Heart right ventricle (tissue), 16 donors: Measurements from ENCODE around the gene CNTLN. TPM values are rescaled to one million over a fixed set of nuclear protein-coding genes. Genes with fewer than 3 reads are reported as not detected.

Source experiments
- ATAC-seq, 8 donors: fragments of 200-7000 bp; cut with Tn5 transposase; one replicate each; pipeline ENCODE4 v1.9.1; 2020; ENCODE audit warnings: mild to moderate bottlenecking in 8 of 8, moderate library complexity in 8 of 8, moderate number of reproducible peaks in 1 of 8
- DNase-seq, 2 donors: peaks; one replicate each; pipeline ENCODE4 v3.0.0-alpha.2; 2020
- H3K27ac ChIP-seq, 10 donors: fragments of 200-600 bp; sonication (generic) in 2 of 10; one replicate each; pipeline versions ENCODE4 v1.5.0 to v1.8.0; 2020 to 2022; ENCODE audit warnings: mild to moderate bottlenecking in 3 of 10
- H3K27me3 ChIP-seq, 7 donors: fragments of 200-600 bp; one replicate each; pipeline ENCODE4 v1.8.0; 2021 to 2022; ENCODE audit warnings: mild to moderate bottlenecking in 2 of 7
- H3K36me3 ChIP-seq, 9 donors: fragments of 200-600 bp; sonication (generic) in 1 of 9; one replicate each; pipeline versions ENCODE4 v1.5.0 to v1.8.0; 2020 to 2022; ENCODE audit warnings: mild to moderate bottlenecking in 2 of 9
- H3K4me1 ChIP-seq, 9 donors: fragments of 200-600 bp; sonication (generic) in 1 of 9; one replicate each; pipeline versions ENCODE4 v1.5.0 to v1.8.0; 2020 to 2022; ENCODE audit warnings: mild to moderate bottlenecking in 4 of 9
- H3K4me3 ChIP-seq, 10 donors: fragments of 200-600 bp; sonication (generic) in 2 of 10; one replicate each; pipeline versions ENCODE4 v1.5.0 to v1.8.0; 2020 to 2022; ENCODE audit warnings: mild to moderate bottlenecking in 7 of 10, moderate library complexity in 2 of 10
- H3K9me3 ChIP-seq, 11 donors: fragments of 200-600 bp in 10 of 11; sonication (generic) in 2 of 11; one replicate each; pipeline versions ENCODE4 v1.5.0 to v1.8.0; 2013 to 2022; ENCODE audit warnings: mild to moderate bottlenecking in 2 of 11, control low read depth in 1 of 11, moderate library complexity in 1 of 11
- CTCF ChIP-seq, 9 donors: fragments of 200-600 bp; sonication (generic) in 2 of 9; IDR thresholded peaks; one replicate each; pipeline versions ENCODE4 v1.5.0 to v1.8.0; 2021 to 2022; ENCODE audit warnings: antibody characterized with exemption in 9 of 9, mild to moderate bottlenecking in 5 of 9, moderate library complexity in 1 of 9
- WGBS, 2 donors: extraction: QIAGEN DNeasy Blood & Tissue Kit; methylation state at CpG; one replicate each; pipeline ENCODE4 v1.1.7; 2013; ENCODE audit warnings: inconsistent platforms in 1 of 2; 5-methylcytosine and 5-hydroxymethylcytosine counted together
- intact Hi-C, 10 donors: fragments of 100-400 bp; cut with DNase I; formaldehyde crosslinking; loops; one replicate each; pipeline versions ENCODE4 v1.11.1 to v1.14.2; 2022
- polyA plus RNA-seq, 2 donors: library from polyadenylated mRNA; stranded (reverse); fragments of 200-250 nt; gene quantifications; one replicate each; pipeline ENCODE4 v1.2.3, GENCODE V29; 2013
- total RNA-seq, 10 donors: library from RNA; stranded (reverse); fragmentation: NEBNext Ultra II Directional in 3 of 10; extraction: Animal tissue kit (Norgen Biotek cat#: 25700) in 3 of 10; gene quantifications; one replicate each; pipeline versions ENCODE4 v1.2.1 to v1.2.4, GENCODE V29; 2021 to 2023
- donor health status: Arrhythmogenic right ventricular cardiomyopathy.
- donor health status: ischemic (EF 13 %, LVEDD 7.1; RV severe dilation, severe dysfunction).
- donor health status: healthy with polysubstance abuse.
- donor health status: DM: no; HTN: yes; CAD: no.
- donor health status: DM: no; HTN: no; CAD: no.
- donor health status: ischemic (EF 25% LVEDD 6.9; RV normal size, moderate dysfunction).
- donor health status: ischemic (EF 25% LVEDD 5.7; RV mildly dilated, moderate dysfunction).
- donor health status: healthy.
- donor health status: DM: yes; HTN: yes; CAD: no.
- donor health status: Ischemic cardiomyopathy.
- donor health status: ischemic (EF 35%, LVEDD 5.7; RV mildly dilated, moderate dysfunction).
- donor health status: nonischemic (EF 11% LVEDD 7.7; RV severe dilation, severe dysfunction).
- donor health status: DM: yes; HTN: yes; CAD: no.
- donor health status: PGD.
- donor health status: ischemic (EF 29% LVEDD 5.4; RV normal size, mild dysfunction).
- donor health status: nonischemic (EF 23%, LVEDD 6.1; RV moderate dilation, normal function).

Gene CNTLN
- total and polyA plus RNA-seq, 12 donors, result 1.5 to 3.6 (median 2.2) TPM

- Histone ChIP-seq H3K27me3 (no peaks in the 10 kb centered on the region), H3K9me3 (no peaks in the 10 kb centered on the region), H3K4me1 (no peaks in the 10 kb centered on the region), H3K4me3 (no peak overlapping the region), H3K27ac (no peak overlapping the region), H3K36me3 (peaks cover 0 to 7% (median 0%) of the 10 kb centered on the region in 9 donors)
- ATAC-seq (no peak), DNase-seq (no peak)
- no peak for TF ChIP-seq CTCF (IDR thresholded peaks at IDR 0.05)
- 97 to 99% methylated on average over 6 of the region's 6 CpGs for WGBS, 2 donors
- intact Hi-C loops, result no loop called here
Observed at GRCh38 chr9:17403539-17403938, 268.7 kb downstream of the CNTLN start.

- H3K27ac ChIP-seq, result peak overlapping the region in 1 of 10 donors; percentile 51
- H3K9me3 ChIP-seq, result no peaks in the 10 kb centered on the region
- TF ChIP-seq CTCF (IDR thresholded peaks at IDR 0.05), result no peak
- 80 to 82% methylated on average over 3 of the region's 3 CpGs for WGBS, 2 donors
- ATAC-seq, result no peak
- H3K27me3 ChIP-seq, result no peaks in the 10 kb centered on the region
- H3K4me3 ChIP-seq, result no peak overlapping the region
- no peak for DNase-seq
- peaks cover 0 to 19% (median 0%) of the 10 kb centered on the region in 9 donors for H3K36me3 ChIP-seq
- H3K4me1 ChIP-seq, result peaks cover 0 to 5% (median 0%) of the 10 kb centered on the region in 9 donors
- intact Hi-C loops, result no loop called here
Observed at GRCh38 chr9:17414986-17415385, 280.1 kb downstream of the CNTLN start.

DNA sequence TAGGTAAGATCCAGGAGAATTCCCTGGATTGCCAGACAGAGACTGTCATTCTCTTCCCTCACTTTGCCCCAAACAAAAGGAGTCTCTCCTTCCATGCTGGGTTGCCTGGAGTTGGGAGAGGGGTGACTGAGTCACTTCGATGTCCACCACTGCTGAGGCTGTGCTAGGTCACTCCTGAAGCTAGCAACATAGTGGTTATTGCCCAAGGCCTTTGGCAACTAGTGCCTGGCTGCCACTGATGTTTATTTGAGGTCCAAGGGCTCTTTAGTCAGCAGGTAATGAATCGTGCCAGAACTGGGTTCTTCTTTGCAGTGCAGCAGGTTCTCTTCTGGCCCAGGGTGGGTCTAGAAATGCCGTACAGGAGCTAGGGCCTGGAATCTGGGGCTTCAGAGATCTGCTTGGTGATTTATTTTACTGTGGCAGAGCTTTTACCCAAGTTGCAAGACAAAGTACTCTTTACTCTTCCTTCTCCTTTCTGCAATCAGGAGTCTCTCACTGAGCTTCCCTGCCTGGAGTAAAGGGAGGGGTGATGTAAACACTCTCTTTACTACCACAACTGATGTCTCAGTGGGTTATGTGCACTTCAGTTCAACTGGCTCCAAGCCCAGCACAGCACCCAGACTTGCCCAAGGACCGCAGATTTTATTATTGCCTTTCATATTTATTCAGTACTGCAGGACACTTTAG lies 288.3 kb downstream of the CNTLN start:
- no peaks in the 10 kb centered on the region for H3K9me3 ChIP-seq
- DNase-seq (no peak), ATAC-seq (no peak)
- WGBS, 2 donors, result 92 to 97% methylated on average over 4 of the region's 4 CpGs
- H3K4me3 ChIP-seq, result no peak overlapping the region
- no peaks in the 10 kb centered on the region for H3K4me1 ChIP-seq
- TF ChIP-seq CTCF (IDR thresholded peaks at IDR 0.05), result no peak
- H3K27ac ChIP-seq, result peak overlapping the region in 1 of 10 donors; percentile 19
- intact Hi-C loops, result no loop called here
- no peaks in the 10 kb centered on the region for H3K27me3 ChIP-seq
- peaks cover 0 to 10% (median 0%) of the 10 kb centered on the region in 9 donors for H3K36me3 ChIP-seq

DNA sequence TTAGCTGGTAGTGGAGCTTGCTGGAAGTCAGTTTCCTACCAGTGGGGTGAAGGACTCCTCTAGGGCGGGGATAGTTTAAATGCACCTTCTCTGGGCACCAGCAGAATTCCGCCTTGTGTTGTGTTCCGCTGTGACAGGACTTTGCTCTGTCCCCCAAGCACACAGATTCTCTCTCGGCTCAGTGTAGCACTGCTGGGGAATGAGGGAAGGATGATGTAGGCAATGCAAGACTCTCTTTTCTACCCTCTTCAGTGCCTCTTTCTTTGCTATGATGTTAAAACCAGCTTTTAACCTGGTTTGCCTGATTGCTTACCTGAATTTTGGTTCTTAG lies 288.8 kb downstream of the CNTLN start:
- Histone ChIP-seq H3K27me3 (no peaks in the 10 kb centered on the region), H3K4me3 (no peak overlapping the region), H3K27ac (no peak overlapping the region), H3K9me3 (no peaks in the 10 kb centered on the region), H3K4me1 (no peaks in the 10 kb centered on the region), H3K36me3 (peaks cover 0 to 10% (median 0%) of the 10 kb centered on the region in 9 donors)
- ATAC-seq (no peak), DNase-seq (no peak)
- no peak for TF ChIP-seq CTCF (IDR thresholded peaks at IDR 0.05)
- WGBS, 2 donors, result 98 to 99% methylated on average over 4 of the region's 4 CpGs
- intact Hi-C loops, result no loop called here
